Left lobe of liver (tissue), 2 donors: ENCODE measurements around the gene RSBN1L. TPM values are rescaled to one million over a fixed set of nuclear protein-coding genes. Genes with fewer than 3 reads are reported as not detected.
A peak's percentile ranks its signal among the peaks of the same experiment; 100 is the strongest.
"Not testable (repeated sequence)": the region's sequence is repeated elsewhere in the genome, so short reads cannot be mapped to it uniquely, and the experiment has no call there.

Source experiments
- ATAC-seq: fragments of 200-7000 bp; cut with Tn5 transposase; one replicate; pipeline ENCODE4 v1.9.1; 2020; ENCODE audit warnings: mild to moderate bottlenecking, moderate library complexity
- DNase-seq: peaks from one replicate; pipeline ENCODE4 v3.0.0-alpha.2; 2020; ENCODE audit warnings: low spot score
- total RNA-seq: library from RNA; stranded (reverse); gene quantifications from one replicate; pipeline ENCODE4 v1.2.1, GENCODE V29; 2021
- donor health status: DM: no; HTN: no; CAD: no; lungs with moderate emphysema.
- donor health status: DM: no; HTN: yes; CAD: no.

Gene RSBN1L
- total RNA-seq, 1 donor from 2014 or later = 7.4 TPM

- no peak for DNase-seq
These were observed 69.2 kb downstream of the RSBN1L start for GRCh38 chr7:77765481-77765880.

GRCh38 chr7:77765906-77766800 lies 69.9 kb downstream of the RSBN1L start:
- no peak for DNase-seq
- peak; percentile 93 for ATAC-seq

More at GRCh38 chr7:77765481-77765880, 69.2 kb downstream of the RSBN1L start:
- no peak for ATAC-seq

- DNase-seq (no peak), ATAC-seq (peak; percentile 38)
These were observed 70.7 kb downstream of the RSBN1L start for GRCh38 chr7:77766801-77767605.

GRCh38 chr7:77770316-77770715 lies 74.1 kb downstream of the RSBN1L start:
- no peak for ATAC-seq

GRCh38 chr7:77771901-77772300 lies 75.6 kb downstream of the RSBN1L start:
- DNase-seq (no peak), ATAC-seq (no peak)

More at GRCh38 chr7:77770316-77770715, 74.1 kb downstream of the RSBN1L start:
- DNase-seq = no peak

GRCh38 chr7:77778535-77778934 lies 82.3 kb downstream of the RSBN1L start:
- DNase-seq (no peak), ATAC-seq (no peak)

GRCh38 chr7:77782383-77782782 lies 86.1 kb downstream of the RSBN1L start:
- ATAC-seq = peak; percentile 51
- no peak for DNase-seq

GRCh38 chr7:77783111-77783510 lies 86.9 kb downstream of the RSBN1L start:
- DNase-seq = no peak
- ATAC-seq = no peak

- DNase-seq (no peak), ATAC-seq (peak; percentile 24)
These were observed 87.3 kb downstream of the RSBN1L start for GRCh38 chr7:77783545-77783944.

GRCh38 chr7:77784426-77784825 lies 88.2 kb downstream of the RSBN1L start:
- peak; percentile 82 for ATAC-seq
- DNase-seq = not testable (repeated sequence)

- ATAC-seq (no peak), DNase-seq (no peak)
These were observed 89.8 kb downstream of the RSBN1L start for GRCh38 chr7:77786018-77786417.

GRCh38 chr7:77786741-77787140 lies 90.5 kb downstream of the RSBN1L start:
- DNase-seq (no peak), ATAC-seq (no peak)

- ATAC-seq = no peak
- DNase-seq = no peak
These were observed 92.2 kb downstream of the RSBN1L start for GRCh38 chr7:77788327-77788902.

GRCh38 chr7:77791336-77791735 lies 95.1 kb downstream of the RSBN1L start:
- ATAC-seq = no peak
- DNase-seq = no peak

GRCh38 chr7:77791956-77792355 lies 95.7 kb downstream of the RSBN1L start:
- ATAC-seq (peak; percentile 25), DNase-seq (no peak)

- no peak for ATAC-seq
- no peak for DNase-seq
These were observed 97.7 kb downstream of the RSBN1L start for GRCh38 chr7:77794000-77794399.

- DNase-seq (no peak), ATAC-seq (no peak)
These were observed 99.8 kb downstream of the RSBN1L start for GRCh38 chr7:77796109-77796508.

GRCh38 chr7:77796960-77797359 lies 100.7 kb downstream of the RSBN1L start:
- no peak for ATAC-seq
- DNase-seq = no peak

GRCh38 chr7:77797734-77798393 lies 101.6 kb downstream of the RSBN1L start:
- peak; percentile 16 for ATAC-seq
- DNase-seq = no peak

- ATAC-seq = peak; percentile 91
These were observed 102.3 kb downstream of the RSBN1L start, which contains the start of the genes PHTF2 and TMEM60 for GRCh38 chr7:77798394-77799077. Gene PHTF2 (plus strand): TSS chr7:77798773. Gene TMEM60 (minus strand): TSS chr7:77798434. CDS start chr7:77794373, 4,061 bp downstream.

More at GRCh38 chr7:77798394-77799077, 102.3 kb downstream of the RSBN1L start, which contains the start of the genes PHTF2 and TMEM60:
- peak; percentile 100 for DNase-seq
